Gastroesophageal sphincter (tissue), 3 donors: Measurements from ENCODE around the gene ZIC1.

Experiments used
- CTCF ChIP-seq, 4 experiments: fragments of 200-600 bp in 2 of 4; fragments of 450-650 bp in 2 of 4; sonication (generic) in 1 of 4; IDR thresholded peaks; one replicate each; pipeline ENCODE4 v1.5.1; 2017 to 2019; ENCODE audit warnings: antibody characterized with exemption in 4 of 4, mild to moderate bottlenecking in 2 of 4, moderate library complexity in 2 of 4
- EP300 ChIP-seq: sonication (generic); formaldehyde crosslinking; IDR thresholded peaks from one replicate; pipeline ENCODE4 v1.6.1; 2017; ENCODE audit warnings: antibody characterized with exemption, mild to moderate bottlenecking
- POLR2A ChIP-seq, 2 donors: fragments of 450-650 bp; IDR thresholded peaks; one replicate each; pipeline ENCODE4 v1.6.1; 2017; ENCODE audit warnings: antibody characterized with exemption in 2 of 2, mild to moderate bottlenecking in 2 of 2, moderate library complexity in 1 of 2
- POLR2AphosphoS5 ChIP-seq: sonication (generic); formaldehyde crosslinking; IDR thresholded peaks from one replicate; pipeline ENCODE4 v1.6.1; 2017; ENCODE audit warnings: antibody characterized with exemption

- TF ChIP-seq EP300 = no peak
- TF ChIP-seq CTCF (IDR thresholded peaks at IDR 0.05) = no peak
- no peak for TF ChIP-seq POLR2AphosphoS5
- TF ChIP-seq POLR2A (IDR thresholded peaks at IDR 0.05) = no peak
Measured at GRCh38 chr3:147447224-147447623, 38.1 kb downstream of the ZIC1 start.
